H9 (cell line): ENCODE data around the gene DAB2IP. TPM values are rescaled to one million over a fixed set of nuclear protein-coding genes. Genes with fewer than 3 reads are reported as not detected.

Experiments used
- DNase-seq: peaks from one replicate; pipeline ENCODE4 v3.0.0-alpha.2; 2017
- H2AFZ ChIP-seq: one replicate; pipeline ENCODE4 v1.6.1; 2013; ENCODE audit warnings: mild to moderate bottlenecking, low read length, control low read depth, moderate library complexity
- H2AK5ac ChIP-seq: 2 replicates; pipeline ENCODE4 v1.6.1; 2013; ENCODE audit warnings: low read length, control low read depth, mixed read lengths; ENCODE audit not compliant: insufficient read length
- H2BK120ac ChIP-seq: one replicate; pipeline ENCODE4 v1.6.1; 2013; ENCODE audit warnings: low read depth, mild to moderate bottlenecking, low read length, control low read depth, inconsistent platforms; ENCODE audit not compliant: poor library complexity, severe bottlenecking
- H2BK12ac ChIP-seq: 2 replicates; pipeline ENCODE4 v1.6.1; 2013; ENCODE audit warnings: low read length, control low read depth, mixed read lengths, low read depth; ENCODE audit not compliant: insufficient read length
- H2BK15ac ChIP-seq: 2 replicates; pipeline ENCODE4 v1.6.1; 2013; ENCODE audit warnings: low read depth, low read length, control low read depth
- H2BK20ac ChIP-seq: one replicate; pipeline ENCODE4 v1.6.1; 2013; ENCODE audit warnings: low read depth, mild to moderate bottlenecking, low read length, control low read depth, inconsistent platforms; ENCODE audit not compliant: poor library complexity, severe bottlenecking
- H2BK5ac ChIP-seq: 2 replicates; pipeline ENCODE4 v1.6.1; 2013; ENCODE audit warnings: low read length, control low read depth, mixed read lengths; ENCODE audit not compliant: insufficient read length
- H3K14ac ChIP-seq: 2 replicates; pipeline ENCODE4 v1.6.1; 2013; ENCODE audit warnings: low read length, control low read depth; ENCODE audit not compliant: insufficient read depth
- H3K18ac ChIP-seq: 2 replicates; pipeline ENCODE4 v1.6.1; 2013; ENCODE audit warnings: low read depth, mild to moderate bottlenecking, mixed read lengths, low read length, control low read depth; ENCODE audit not compliant: insufficient read length
- H3K23ac ChIP-seq: 2 replicates; pipeline ENCODE4 v1.6.1; 2013; ENCODE audit warnings: low read length, control low read depth, mixed read lengths, low read depth; ENCODE audit not compliant: insufficient read length
- H3K23me2 ChIP-seq: 2 replicates; pipeline ENCODE4 v1.6.1; 2013; ENCODE audit warnings: low read depth, mild to moderate bottlenecking, mixed read lengths, low read length, control low read depth; ENCODE audit not compliant: insufficient read length, poor library complexity, severe bottlenecking
- H3K27ac ChIP-seq: 2 replicates; pipeline ENCODE4 v1.5.1; 2013; ENCODE audit warnings: low read length, control low read depth, mixed read lengths, low read depth; ENCODE audit not compliant: insufficient read length
- H3K27me3 ChIP-seq: 2 replicates; pipeline ENCODE4 v1.6.1; 2013; ENCODE audit warnings: low read length, control low read depth, inconsistent platforms; ENCODE audit not compliant: insufficient read depth
- H3K4ac ChIP-seq: 2 replicates; pipeline ENCODE4 v1.6.1; 2013; ENCODE audit warnings: low read depth, mild to moderate bottlenecking, control low read depth, inconsistent platforms, low read length, moderate library complexity
- H3K4me1 ChIP-seq: 2 replicates; pipeline ENCODE4 v1.6.1; 2013; ENCODE audit warnings: low read length, control low read depth, inconsistent platforms; ENCODE audit not compliant: insufficient read depth
- H3K4me2 ChIP-seq: 2 replicates; pipeline ENCODE4 v1.6.1; 2013; ENCODE audit warnings: low read length, control low read depth, mixed read lengths; ENCODE audit not compliant: insufficient read length, insufficient read depth
- H3K56ac ChIP-seq: 2 replicates; pipeline ENCODE4 v1.6.1; 2013; ENCODE audit warnings: low read depth, mild to moderate bottlenecking, mixed read lengths, low read length, control low read depth; ENCODE audit not compliant: insufficient read length
- H3K79me1 ChIP-seq: 2 replicates; pipeline ENCODE4 v1.6.1; 2013; ENCODE audit warnings: low read depth, mild to moderate bottlenecking, moderate library complexity, low read length, control low read depth, inconsistent platforms; ENCODE audit not compliant: insufficient read depth, poor library complexity, severe bottlenecking
- H3K79me2 ChIP-seq: 2 replicates; pipeline ENCODE4 v1.6.1; 2013; ENCODE audit warnings: low read length, control low read depth, inconsistent platforms; ENCODE audit not compliant: insufficient read depth
- H3K9ac ChIP-seq: 2 replicates; pipeline ENCODE4 v1.6.1; 2013; ENCODE audit warnings: low read length, control low read depth, mixed read lengths; ENCODE audit not compliant: insufficient read length; ENCODE audit errors: extremely low read depth
- H3K9me3 ChIP-seq: one replicate; pipeline ENCODE4 v1.6.1; 2013; ENCODE audit warnings: low read depth, low read length, inconsistent platforms; ENCODE audit not compliant: control insufficient read depth
- H3T11ph ChIP-seq: one replicate; pipeline ENCODE4 v1.6.1; 2013; ENCODE audit warnings: mild to moderate bottlenecking, low read length, control low read depth, inconsistent platforms
- H4K20me1 ChIP-seq: one replicate; pipeline ENCODE4 v1.6.1; 2013; ENCODE audit not compliant: control insufficient read depth, insufficient read length, insufficient read depth
- H4K5ac ChIP-seq: 2 replicates; pipeline ENCODE4 v1.6.1; 2013; ENCODE audit warnings: low read depth, mild to moderate bottlenecking, mixed read lengths, low read length, control low read depth; ENCODE audit not compliant: insufficient read length
- H4K8ac ChIP-seq: replicated peaks from 2 replicates; pipeline ENCODE4 v1.6.1; 2013; ENCODE audit warnings: low read length, control low read depth, mixed read lengths, low read depth; ENCODE audit not compliant: insufficient read length
- H4K91ac ChIP-seq: 2 replicates; pipeline ENCODE4 v1.6.1; 2013; ENCODE audit warnings: low read depth, mild to moderate bottlenecking, moderate library complexity, mixed read lengths, low read length, control low read depth; ENCODE audit not compliant: insufficient read length
- H3K27ac Mint-ChIP-seq, 3 experiments: 2 replicates in 2 of 3; 3 replicates in 1 of 3; pipeline ENCODE4 v1.8.0; 2020 to 2021; ENCODE audit warnings: mixed read lengths in 3 of 3, mild to moderate bottlenecking in 1 of 3, moderate library complexity in 1 of 3
- H3K27me3 Mint-ChIP-seq: 2 replicates; pipeline ENCODE4 v1.8.0; 2021; ENCODE audit warnings: low read depth, mild to moderate bottlenecking, moderate library complexity, mixed read lengths
- H3K36me3 Mint-ChIP-seq, 3 experiments: 2 replicates in 2 of 3; 3 replicates in 1 of 3; pipeline ENCODE4 v1.8.0; 2020 to 2021; ENCODE audit warnings: low read depth in 3 of 3, mixed read lengths in 3 of 3; ENCODE audit not compliant: insufficient read depth in 1 of 3
- H3K4me1 Mint-ChIP-seq, 2 experiments: 2 replicates each; pipeline ENCODE4 v1.8.0; 2020; ENCODE audit warnings: mixed read lengths in 2 of 2
- H3K4me3 Mint-ChIP-seq, 2 experiments: 2 replicates in 1 of 2; 3 replicates in 1 of 2; pipeline ENCODE4 v1.8.0; 2020 to 2021; ENCODE audit warnings: mild to moderate bottlenecking in 2 of 2, mixed read lengths in 2 of 2, moderate library complexity in 1 of 2
- H3K9me3 Mint-ChIP-seq, 2 experiments: 2 replicates in 1 of 2; 3 replicates in 1 of 2; pipeline ENCODE4 v1.8.0; 2020; ENCODE audit warnings: mild to moderate bottlenecking in 2 of 2, mixed read lengths in 2 of 2, moderate library complexity in 1 of 2
- CTCF ChIP-seq: fragments of 200-600 bp; sonication (generic); conservative IDR thresholded peaks from 3 replicates; pipeline ENCODE4 v1.8.0; 2021; ENCODE audit warnings: antibody characterized with exemption, mild to moderate bottlenecking
- WGBS: extraction: QIAGEN DNeasy Blood & Tissue Kit; methylation state at CpG from one replicate; pipeline ENCODE4 v1.1.7; 2013; ENCODE audit warnings: missing lambda C conversion rate, low lambda C conversion rate, mixed read lengths; ENCODE audit not compliant: insufficient read length; ENCODE audit errors: extremely low coverage; 5-methylcytosine and 5-hydroxymethylcytosine counted together
- total RNA-seq: library from RNA; stranded (reverse); gene quantifications from 2 replicates; pipeline ENCODE4 v1.2.1, GENCODE V29; 2021

The DAB2IP gene
- total RNA-seq, 1 experiment from 2014 or later: 22.6 TPM

- Histone ChIP-seq H3K18ac (no peak overlapping the region), H2BK12ac (no peak overlapping the region), H3K23me2 (no peaks in the 10 kb centered on the region), H2BK120ac (no peak overlapping the region), H3K4ac (no peak overlapping the region), H2BK5ac (no peak overlapping the region), H3K4me2 (no peak overlapping the region), H3T11ph (no peak overlapping the region), H3K27me3 (no peaks in the 10 kb centered on the region), H3K9me3 (no peaks in the 10 kb centered on the region), H2BK20ac (no peak overlapping the region), H3K27ac (no peak overlapping the region), H3K9ac (no peak overlapping the region), H4K5ac (no peak overlapping the region), H4K91ac (no peak overlapping the region), H3K23ac (no peak overlapping the region), H3K79me1 (no peaks in the 10 kb centered on the region), H2AFZ (no peak overlapping the region), H3K14ac (no peak overlapping the region; the same call in 1 of the 2 replicates), H4K20me1 (no peaks in the 10 kb centered on the region), H3K79me2 (no peaks in the 10 kb centered on the region), H3K4me1 (peaks cover 2% of the 10 kb centered on the region; the same call in 1 of the 2 replicates), H4K8ac (no peak overlapping the region), H3K56ac (no peak overlapping the region), H2BK15ac (no peak overlapping the region), H2AK5ac (no peak overlapping the region)
- H3K4me1 Mint-ChIP-seq: peaks cover 40% of the 10 kb centered on the region in 2 experiments
- no peaks in the 10 kb centered on the region for H3K27me3 Mint-ChIP-seq
- H3K27ac Mint-ChIP-seq: peak overlapping the region; percentile 47 to 88 (median 70); a peak in 6 of 7 replicates
- TF ChIP-seq CTCF: no peak
- DNase-seq: peak; percentile 28
- WGBS: no CpG with 5 or more reads among the region's 17 CpGs
- peaks cover 38 to 67% (median 43%) of the 10 kb centered on the region in 3 experiments; a peak in 6 of 7 replicates for H3K36me3 Mint-ChIP-seq
- no peak overlapping the region for H3K4me3 Mint-ChIP-seq
- no peaks in the 10 kb centered on the region; a peak in 1 of 5 replicates for H3K9me3 Mint-ChIP-seq
Observed at GRCh38 chr9:121780177-121781040, 129.0 kb downstream of the DAB2IP start.
